OCI-LY3 (cell line): ENCODE measurements around the gene APOA1.
A peak's percentile ranks its signal among the peaks of the same experiment; 100 is the strongest.

Source experiments
- H2AFZ ChIP-seq: fragments of 200-600, 300-600 bp; shearing (Covaris generic); 2 replicates; pipeline ENCODE4 v1.6.0; 2014; ENCODE audit warnings: antibody characterized with exemption, low read depth, low read length
- H3K27ac ChIP-seq: fragments of 200-600, 300-600 bp; sonication (generic); 2 replicates; pipeline ENCODE4 v1.5.1; 2014; ENCODE audit warnings: mild to moderate bottlenecking, low read length, moderate library complexity, mixed read lengths
- H3K27me3 ChIP-seq: fragments of 200-600, 300-600 bp; sonication (generic); 2 replicates; pipeline ENCODE4 v1.6.1; 2014; ENCODE audit warnings: low read depth, low read length, mixed read lengths
- H3K36me3 ChIP-seq: fragments of 200-600, 300-600 bp; sonication (generic); replicated peaks from 2 replicates; pipeline ENCODE3; 2014; ENCODE audit warnings: low read depth, low read length, mixed read lengths
- H3K4me1 ChIP-seq: fragments of 300-600, 200-600 bp; sonication (generic); 2 replicates; pipeline ENCODE4 v1.6.1; 2014; ENCODE audit warnings: low read length, mixed read lengths
- H3K4me2 ChIP-seq: fragments of 200-600, 300-600 bp; sonication (generic); 2 replicates; pipeline ENCODE4 v1.6.1; 2014; ENCODE audit warnings: low read length, mixed read lengths
- H3K4me3 ChIP-seq: fragments of 300-600, 200-600 bp; sonication (generic); 2 replicates; pipeline ENCODE4 v1.5.1; 2014; ENCODE audit warnings: antibody characterized with exemption, mild to moderate bottlenecking, low read length, moderate library complexity
- H3K79me2 ChIP-seq: fragments of 300-600, 200-600 bp; shearing (Covaris generic); 2 replicates; pipeline ENCODE4 v1.6.1; 2014; ENCODE audit warnings: mild to moderate bottlenecking, low read length, mixed read lengths
- H3K9ac ChIP-seq: fragments of 300-600, 200-600 bp; shearing (Covaris generic); 2 replicates; pipeline ENCODE4 v1.6.0; 2014; ENCODE audit warnings: mild to moderate bottlenecking, low read length, moderate library complexity
- H3K9me3 ChIP-seq: fragments of 200-600, 300-600 bp; shearing (Covaris generic); 2 replicates; pipeline ENCODE4 v1.6.1; 2014; ENCODE audit warnings: low read length, mixed read lengths; ENCODE audit not compliant: insufficient read depth
- H4K20me1 ChIP-seq: fragments of 200-600, 300-600 bp; sonication (generic); 2 replicates; pipeline ENCODE4 v1.6.1; 2016; ENCODE audit warnings: low read length, mixed read lengths; ENCODE audit not compliant: insufficient read depth
- CTCF ChIP-seq: fragments of 200-600, 300-600 bp; sonication (generic); IDR thresholded peaks from 2 replicates; pipeline ENCODE4 v1.5.1; 2014; ENCODE audit warnings: antibody characterized with exemption, low read length, low read depth
- EZH2phosphoT487 ChIP-seq: fragments of 200-600 bp; shearing (Covaris generic); IDR thresholded peaks from 2 replicates; pipeline ENCODE4 v1.6.1; 2018; ENCODE audit warnings: antibody characterized with exemption, mixed run types, low read depth

Gene APOA1

GRCh38 chr11:116791002-116791812 is 46.2 kb downstream of the APOA1 start:
- H3K4me1 ChIP-seq = peaks cover 14% of the 10 kb centered on the region
- H3K9ac ChIP-seq = peak overlapping the region; percentile 1; the same call in 1 of the 2 replicates
- no peaks in the 10 kb centered on the region for H4K20me1 ChIP-seq
- H3K4me3 ChIP-seq = peak overlapping the region; percentile 63
- H3K79me2 ChIP-seq = peaks cover 13% of the 10 kb centered on the region
- no peak overlapping the region for H3K27ac ChIP-seq
- H3K4me2 ChIP-seq = peak overlapping the region; percentile 66
- H3K27me3 ChIP-seq = no peaks in the 10 kb centered on the region
- TF ChIP-seq CTCF = peak; percentile 82
- no peak for TF ChIP-seq EZH2phosphoT487
- H2AFZ ChIP-seq = peak overlapping the region; percentile 51
- H3K9me3 ChIP-seq = no peaks in the 10 kb centered on the region
- no peaks in the 10 kb centered on the region for H3K36me3 ChIP-seq

- no peak overlapping the region for H2AFZ ChIP-seq
- H3K36me3 ChIP-seq = peaks cover 6% of the 10 kb centered on the region
- H3K4me2 ChIP-seq = no peak overlapping the region
- H3K79me2 ChIP-seq = peaks cover 13% of the 10 kb centered on the region
- no peaks in the 10 kb centered on the region for H4K20me1 ChIP-seq
- TF ChIP-seq CTCF (no peak), EZH2phosphoT487 (no peak)
- peaks cover 14% of the 10 kb centered on the region for H3K4me1 ChIP-seq
- H3K9ac ChIP-seq = no peak overlapping the region
- no peak overlapping the region for H3K4me3 ChIP-seq
- H3K27ac ChIP-seq = no peak overlapping the region
- no peaks in the 10 kb centered on the region for H3K9me3 ChIP-seq
- H3K27me3 ChIP-seq = no peaks in the 10 kb centered on the region
Observed at GRCh38 chr11:116790167-116791001, 47.0 kb downstream of the APOA1 start.

GRCh38 chr11:116788975-116789374 is 48.4 kb downstream of the APOA1 start:
- H3K9me3 ChIP-seq = no peaks in the 10 kb centered on the region
- H3K27ac ChIP-seq = no peak overlapping the region
- H3K4me1 ChIP-seq = peaks cover 14% of the 10 kb centered on the region
- H3K36me3 ChIP-seq = peaks cover 20% of the 10 kb centered on the region
- H4K20me1 ChIP-seq = no peaks in the 10 kb centered on the region
- H3K79me2 ChIP-seq = peaks cover 13% of the 10 kb centered on the region
- H3K9ac ChIP-seq = no peak overlapping the region
- no peak overlapping the region for H2AFZ ChIP-seq
- peak overlapping the region; percentile 95; the same call in 1 of the 2 replicates for H3K4me2 ChIP-seq
- 0 out of 2 replicates have a peak overlapping the region, but pooled peaks have one; percentile 84 for H3K4me3 ChIP-seq
- TF ChIP-seq EZH2phosphoT487 (no peak), CTCF (no peak)
- H3K27me3 ChIP-seq = no peaks in the 10 kb centered on the region

GRCh38 chr11:116788534-116788933 is 48.9 kb downstream of the APOA1 start:
- no peaks in the 10 kb centered on the region for H3K27me3 ChIP-seq

More at GRCh38 chr11:116788534-116788933, 48.9 kb downstream of the APOA1 start:
- no peaks in the 10 kb centered on the region for H4K20me1 ChIP-seq
- peak overlapping the region; percentile 95 for H3K4me2 ChIP-seq
- H3K4me3 ChIP-seq = peak overlapping the region; percentile 84
- peak overlapping the region; percentile 79 for H2AFZ ChIP-seq
- H3K79me2 ChIP-seq = peaks cover 13% of the 10 kb centered on the region
- TF ChIP-seq EZH2phosphoT487 = no peak
- no peaks in the 10 kb centered on the region for H3K9me3 ChIP-seq
- peak overlapping the region; percentile 77 for H3K9ac ChIP-seq
- no peak overlapping the region for H3K27ac ChIP-seq
- H3K36me3 ChIP-seq = peaks cover 22% of the 10 kb centered on the region
- H3K4me1 ChIP-seq = peaks cover 14% of the 10 kb centered on the region
